Stimulated activated CD4-positive, alpha-beta T cell treated with anti-CD3 and anti-CD28 coated beads, Interleukin-12 subunit alpha, Interleukin-12 subunit beta, amount 100 ng/mL, for 4 hours (primary cell): ENCODE results near the gene SMAD3.
"Not testable (repeated sequence)": the region's sequence is repeated elsewhere in the genome, so short reads cannot be mapped to it uniquely, and the experiment has no call there.

Experiments used
- DNase-seq: peaks from one replicate; pipeline ENCODE4 v3.0.0-alpha.2; 2020

Gene SMAD3

DNA sequence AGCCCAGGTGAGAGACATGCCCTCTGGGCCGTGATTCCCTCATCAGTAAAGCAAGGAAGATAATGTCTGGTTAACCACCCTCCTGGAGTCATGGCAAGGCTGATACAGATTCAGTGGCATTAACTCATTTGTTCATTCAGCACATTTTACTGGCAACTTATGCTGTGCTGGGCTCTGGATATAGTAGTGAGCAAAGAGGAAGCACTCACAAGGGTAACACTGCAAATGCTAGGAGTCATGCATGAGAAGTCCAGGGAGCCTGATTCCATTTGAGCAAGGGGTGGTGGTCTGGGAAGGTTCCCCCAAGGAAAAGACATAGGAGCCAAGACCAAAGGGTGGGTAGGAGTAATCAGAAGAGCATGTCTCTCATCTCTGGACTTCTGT lies 50.2 kb downstream of the SMAD3 start:
- no peak for DNase-seq

DNA sequence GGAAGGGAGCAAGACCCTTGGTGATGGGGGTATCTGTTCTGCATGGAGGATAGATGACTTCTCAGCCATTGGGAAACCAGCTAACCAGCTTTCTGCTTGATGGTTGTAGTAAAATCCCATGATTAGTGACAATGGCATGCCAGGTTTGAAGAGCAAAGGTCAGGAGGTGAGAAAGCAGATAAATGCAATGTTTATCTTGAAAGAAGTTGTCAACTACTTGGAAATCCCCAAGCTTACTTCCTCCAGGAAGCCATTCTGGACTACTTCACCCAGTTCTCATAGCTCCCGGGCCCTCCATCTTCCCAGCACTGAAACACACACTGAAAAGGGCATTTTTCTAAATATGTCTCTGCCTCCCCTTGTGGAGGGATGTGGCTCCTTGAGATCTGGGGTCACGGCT lies 51.3 kb downstream of the SMAD3 start:
- DNase-seq: no peak

DNA sequence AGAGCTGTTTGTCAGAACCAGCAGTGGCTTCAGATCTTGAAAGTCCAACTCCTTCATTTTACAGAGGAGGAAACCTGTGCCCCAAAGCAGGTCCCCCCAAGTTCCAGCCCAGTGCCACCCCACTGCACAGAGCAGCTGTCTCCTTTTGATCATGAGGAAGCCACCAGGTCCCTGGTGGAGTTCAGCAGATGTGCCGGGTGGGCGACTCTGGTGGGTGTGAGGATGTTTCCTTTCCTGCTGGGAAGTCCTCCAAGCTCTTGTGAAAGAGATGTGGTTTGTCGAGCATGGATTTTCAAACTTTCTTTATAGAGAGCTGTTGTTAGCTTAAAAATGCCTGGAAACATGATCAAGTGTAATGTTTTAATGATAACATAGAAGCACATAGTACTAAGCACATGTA lies 52.0 kb downstream of the SMAD3 start:
- no peak for DNase-seq

DNA sequence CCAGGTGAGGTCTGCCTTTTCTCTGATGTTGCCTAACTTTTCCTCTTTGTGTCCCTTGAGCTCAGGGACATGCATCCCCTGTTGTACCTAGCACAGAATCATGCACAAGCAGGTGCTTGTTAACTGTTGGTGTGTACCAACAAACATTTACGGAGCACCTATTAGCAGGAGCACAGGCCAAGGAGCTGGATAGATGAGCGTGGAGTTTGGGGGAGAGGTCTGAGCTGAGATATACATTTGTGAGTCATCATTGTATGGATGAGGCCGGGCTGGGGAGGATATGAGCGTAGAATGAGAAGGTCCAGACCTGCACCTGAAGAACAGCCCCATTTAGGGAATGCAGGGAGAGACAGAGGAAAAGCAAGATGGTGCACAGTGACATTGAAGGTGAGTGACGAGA lies 53.4 kb downstream of the SMAD3 start:
- no peak for DNase-seq

DNA sequence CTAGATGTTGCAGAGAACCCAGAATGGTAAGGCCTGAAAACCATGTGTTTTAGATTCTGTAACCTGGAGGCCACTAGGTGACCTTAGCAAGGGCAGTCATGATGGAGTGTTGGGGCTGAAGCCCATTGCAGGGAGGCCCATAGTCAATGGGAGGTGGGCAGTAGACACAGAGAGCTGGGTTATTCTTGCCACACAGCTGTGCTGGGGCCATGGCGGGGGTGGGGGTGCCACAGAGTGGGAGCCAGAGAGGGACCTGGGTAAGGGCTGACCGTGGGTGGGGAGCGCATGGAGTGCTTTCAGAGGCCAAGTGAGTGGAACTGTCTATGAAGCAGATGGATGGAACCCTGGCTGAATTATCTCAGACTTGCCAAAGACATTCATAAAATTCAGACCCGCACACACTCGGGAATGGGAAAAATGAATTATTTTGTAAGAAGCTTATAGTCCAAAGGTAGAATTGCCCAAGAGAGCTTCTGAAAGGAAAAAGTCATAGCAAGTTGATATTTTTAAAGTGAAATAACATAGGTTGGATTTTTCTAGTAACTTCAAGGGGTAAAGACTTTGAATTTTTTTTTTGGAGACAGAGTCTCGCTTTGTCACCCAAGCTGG lies 53.9 kb downstream of the SMAD3 start:
- DNase-seq: no peak

DNA sequence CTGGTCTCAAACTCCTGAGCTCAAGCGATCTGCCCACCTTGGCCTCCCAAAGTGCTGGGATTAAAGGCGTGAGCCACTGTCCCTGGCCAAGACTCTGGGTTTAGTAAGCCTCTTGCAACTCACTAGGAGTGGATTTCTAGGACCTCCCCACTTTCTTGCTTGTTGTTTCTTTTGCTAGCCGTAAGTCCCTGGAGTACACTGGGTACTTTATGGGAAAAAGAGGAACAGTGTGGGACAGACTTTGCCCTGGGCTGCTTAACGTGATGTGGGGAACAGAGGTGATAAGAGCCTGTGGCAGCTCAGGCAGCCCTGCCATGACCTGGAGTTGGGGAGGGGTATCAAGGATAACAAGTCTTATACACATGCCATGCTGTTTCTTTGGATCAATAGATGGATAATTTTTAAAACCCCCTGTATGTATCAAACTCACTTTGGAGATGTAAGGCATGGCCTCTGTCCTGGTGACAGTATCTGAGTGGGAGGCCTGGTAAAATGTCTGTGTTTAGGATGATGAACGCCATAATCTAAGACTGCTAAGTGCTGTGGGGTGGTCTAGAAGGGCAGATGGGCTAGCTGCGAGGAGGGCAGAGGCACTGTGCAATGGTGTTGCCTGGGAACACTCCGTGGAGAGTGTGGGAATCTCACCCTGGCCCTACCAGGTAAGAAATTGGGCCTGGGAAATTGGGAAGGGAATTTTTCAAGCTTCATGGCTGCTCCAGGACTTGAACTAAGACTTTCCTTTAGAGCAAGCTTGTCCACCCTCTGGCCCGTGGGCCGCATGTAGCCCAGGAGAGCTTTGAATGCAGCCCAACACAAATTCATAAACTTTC lies 54.8 kb downstream of the SMAD3 start:
- DNase-seq: no peak

DNA sequence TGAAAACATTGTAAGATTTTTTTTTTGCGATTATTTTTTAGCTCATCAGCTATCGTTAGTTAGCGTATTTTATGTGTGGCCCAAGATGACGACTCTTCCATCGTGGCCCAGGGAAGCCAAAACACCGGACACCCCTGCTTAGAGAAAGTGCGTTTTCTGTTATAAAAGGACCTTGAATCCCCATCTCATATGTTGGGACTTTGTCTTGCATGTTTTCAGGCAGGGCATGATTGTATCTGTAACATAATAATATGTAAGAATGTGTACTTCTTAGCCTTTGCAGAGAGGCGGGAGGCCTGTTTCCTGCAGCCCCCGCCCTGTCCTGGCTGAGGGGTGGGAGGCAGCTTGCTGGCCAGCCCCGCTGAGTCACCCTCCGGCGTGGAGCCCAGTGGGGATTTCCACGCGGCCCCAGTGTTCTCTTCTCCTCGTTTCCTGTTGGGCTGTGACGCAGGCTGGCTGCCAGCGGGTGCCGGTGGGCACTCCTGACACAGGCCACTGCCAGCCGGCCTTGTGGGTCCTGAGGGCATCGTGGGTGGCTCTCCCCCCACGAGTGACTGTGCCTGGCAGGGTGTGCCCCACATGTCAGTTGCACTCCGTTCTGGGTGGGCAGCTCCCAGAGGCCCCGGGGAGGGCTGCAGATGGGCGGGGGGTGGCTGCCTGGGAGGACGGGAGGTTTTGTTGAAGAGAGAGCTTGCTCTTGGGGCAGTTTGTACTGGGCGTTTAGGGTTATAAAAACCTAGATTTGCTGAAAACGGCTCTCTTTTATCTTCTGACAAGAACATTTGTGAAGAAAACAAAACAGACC lies 55.6 kb downstream of the SMAD3 start:
- DNase-seq: peak; percentile 79

DNA sequence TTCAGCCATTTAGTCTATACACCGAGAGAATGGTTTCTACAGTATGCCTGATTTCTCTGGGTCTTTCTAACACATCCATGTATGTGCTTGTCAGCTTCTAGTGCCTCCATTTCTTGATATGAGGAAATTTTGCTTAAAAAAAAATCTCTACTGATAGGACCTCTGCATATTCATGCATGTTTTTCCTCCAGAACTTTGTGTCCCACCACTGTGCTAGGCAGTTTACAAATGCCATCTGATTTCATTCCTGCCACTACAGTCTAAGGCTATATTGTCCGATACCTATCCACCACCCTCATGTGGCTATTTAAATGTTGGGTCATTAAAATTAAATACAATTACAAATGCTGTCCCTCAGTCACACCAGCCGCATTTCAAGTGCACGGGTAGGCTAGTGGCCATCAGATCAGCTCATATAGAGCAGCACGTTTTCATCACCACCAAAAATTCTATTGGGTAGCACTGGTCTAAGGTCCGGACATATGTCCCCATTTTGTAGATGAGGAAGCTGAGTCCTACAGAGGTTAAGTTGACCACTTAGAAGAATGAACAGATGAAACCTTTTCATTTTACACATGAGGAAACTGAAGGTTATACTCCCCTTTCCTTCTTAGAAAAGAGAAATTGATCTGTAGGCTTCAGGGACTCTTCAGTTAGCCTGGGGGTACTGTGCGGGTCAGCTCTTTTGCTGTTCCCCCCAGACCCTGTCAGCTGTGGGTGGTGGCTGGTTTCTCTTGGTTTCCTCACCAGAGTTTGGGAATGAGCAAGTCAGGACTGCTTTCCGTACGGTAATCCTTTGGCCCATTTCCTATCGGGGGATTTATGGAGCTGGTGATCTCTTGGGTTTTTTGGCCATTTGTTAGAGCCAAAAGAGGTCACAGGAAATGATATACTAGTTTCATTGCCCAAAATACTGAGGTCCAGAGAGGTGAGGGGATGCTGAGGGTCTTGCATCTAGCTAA lies 56.5 kb downstream of the SMAD3 start:
- DNase-seq: no peak

DNA sequence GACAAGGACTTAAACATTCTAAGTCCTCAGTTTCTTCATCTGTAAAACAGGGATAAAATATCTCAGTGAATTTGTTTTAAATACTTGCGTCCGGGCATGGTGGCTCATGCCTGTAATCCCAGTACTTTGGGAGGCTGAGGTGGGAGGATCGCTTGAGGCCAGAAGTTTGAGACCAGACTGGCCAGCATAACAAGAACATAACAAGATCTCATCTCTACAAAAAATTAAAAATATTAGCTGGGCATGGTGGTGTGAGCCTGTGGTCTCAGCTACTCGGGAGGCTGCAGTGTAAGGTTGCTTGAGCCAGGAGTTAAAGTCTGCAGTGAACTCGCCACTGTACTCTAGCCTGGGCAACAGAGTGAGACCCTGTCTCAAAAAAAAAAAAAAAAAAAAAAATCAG lies 57.4 kb downstream of the SMAD3 start:
- not testable (repeated sequence) for DNase-seq

DNA sequence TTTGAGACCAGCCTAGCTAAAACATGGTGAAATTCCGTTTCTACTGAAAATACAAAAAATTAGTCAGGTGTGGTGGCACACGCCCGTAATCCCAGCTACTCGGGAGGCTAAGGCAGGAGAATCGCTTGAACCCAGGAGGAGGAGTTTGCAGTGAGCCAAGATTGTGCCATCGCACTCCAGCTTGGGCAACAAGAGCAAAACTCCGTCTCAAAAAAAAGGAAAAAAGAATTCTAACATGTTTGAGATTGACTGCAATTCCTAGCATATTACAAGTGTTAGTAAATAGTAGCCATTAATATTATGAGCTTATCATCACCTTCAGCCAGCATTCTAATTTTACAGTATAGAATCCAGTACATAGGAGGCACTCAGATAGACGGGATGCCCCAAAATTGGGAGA lies 57.9 kb downstream of the SMAD3 start:
- not testable (repeated sequence) for DNase-seq

DNA sequence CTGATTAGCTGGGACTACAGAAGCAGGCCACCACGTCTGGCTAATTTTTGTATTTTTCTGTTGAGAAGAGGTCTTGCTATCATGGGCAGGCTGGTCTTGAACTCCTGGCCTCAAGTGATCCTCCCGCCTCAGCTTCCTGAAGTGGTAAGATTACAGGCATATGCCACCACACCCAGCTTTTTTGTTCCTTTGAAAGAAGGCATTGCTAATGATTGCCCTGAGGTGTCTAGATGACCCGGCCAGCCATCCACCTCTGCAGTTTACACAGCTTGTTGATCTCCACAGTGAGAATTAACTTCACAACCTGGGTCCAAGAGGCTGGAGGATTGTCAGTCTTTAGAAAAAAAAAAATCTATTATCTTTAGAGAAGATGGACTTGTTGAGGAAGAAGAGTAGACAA lies 58.7 kb downstream of the SMAD3 start:
- DNase-seq: no peak

DNA sequence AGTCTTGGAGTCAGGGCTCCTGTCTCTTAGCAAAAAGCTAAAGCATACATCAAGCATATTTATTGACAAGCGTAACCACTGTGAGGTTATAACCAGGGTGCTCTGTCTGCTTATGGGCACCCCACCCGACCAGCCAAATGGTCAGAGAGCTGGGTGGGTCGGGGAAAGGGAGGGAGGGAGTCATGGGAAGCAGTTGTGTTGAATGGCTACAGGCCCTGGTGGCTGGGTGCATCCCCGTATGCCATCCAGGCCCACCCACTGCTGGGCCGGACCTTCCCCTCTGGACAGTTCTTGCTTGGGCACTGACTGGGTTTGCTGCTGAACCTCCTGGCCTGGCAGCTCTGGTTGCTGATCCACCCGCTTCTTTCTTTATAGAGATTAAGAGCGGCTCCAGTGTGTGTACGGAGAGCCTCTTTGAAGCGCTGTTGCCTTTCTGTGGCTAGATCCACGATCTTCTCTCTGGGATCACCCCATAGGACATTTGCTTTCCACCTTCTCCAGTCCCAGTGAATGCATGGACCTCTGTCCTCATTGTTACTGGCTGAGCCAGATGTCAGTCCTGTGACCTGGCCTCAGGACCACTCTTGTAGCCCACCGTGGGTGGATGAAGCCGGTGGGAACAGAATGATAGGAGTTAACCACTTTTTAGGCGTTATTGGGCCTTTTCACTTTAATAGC lies 59.6 kb downstream of the SMAD3 start:
- DNase-seq: no peak

DNA sequence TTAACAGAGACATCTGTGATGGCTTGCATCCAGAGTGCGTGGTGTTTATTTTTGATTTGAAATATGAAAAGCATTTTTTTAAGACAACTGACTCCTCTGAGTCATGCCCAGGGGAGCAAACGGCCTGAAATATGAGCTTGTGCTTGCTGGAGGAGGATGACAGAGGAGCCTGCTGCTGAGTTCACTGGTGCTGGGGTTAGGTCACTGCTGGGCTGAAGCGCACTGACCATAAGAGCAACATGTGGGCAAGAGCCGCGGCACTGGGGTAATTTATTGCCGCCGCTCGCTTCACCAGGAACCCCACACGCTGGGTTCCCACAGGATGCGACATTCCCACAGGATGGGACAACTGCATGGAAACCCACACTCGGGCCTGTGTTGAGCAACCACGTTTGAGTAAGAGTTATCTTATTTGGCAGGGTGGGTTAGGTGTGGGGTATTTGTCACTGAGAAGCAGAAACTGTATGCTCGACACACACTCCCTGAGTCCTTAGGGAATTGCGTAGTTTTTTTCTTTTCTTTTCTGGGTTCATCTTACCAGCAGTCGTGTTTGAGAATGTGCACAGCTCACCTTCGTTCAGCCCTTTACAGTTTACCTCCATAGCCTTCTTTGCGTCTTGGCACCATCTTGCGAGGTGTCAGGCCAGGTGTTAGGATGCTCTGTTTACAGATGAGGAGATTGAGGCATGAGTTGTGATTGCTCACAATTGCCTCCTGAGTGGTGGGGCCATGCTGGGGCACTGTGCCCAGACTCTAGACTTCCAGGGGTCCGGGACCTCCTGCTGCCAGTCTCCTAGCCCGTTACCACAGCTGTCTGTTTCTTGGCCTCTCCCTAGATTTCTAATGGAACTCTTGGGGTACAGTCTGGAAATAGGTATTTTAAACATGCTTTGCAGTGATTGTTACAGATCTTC lies 60.4 kb downstream of the SMAD3 start:
- DNase-seq: no peak

DNA sequence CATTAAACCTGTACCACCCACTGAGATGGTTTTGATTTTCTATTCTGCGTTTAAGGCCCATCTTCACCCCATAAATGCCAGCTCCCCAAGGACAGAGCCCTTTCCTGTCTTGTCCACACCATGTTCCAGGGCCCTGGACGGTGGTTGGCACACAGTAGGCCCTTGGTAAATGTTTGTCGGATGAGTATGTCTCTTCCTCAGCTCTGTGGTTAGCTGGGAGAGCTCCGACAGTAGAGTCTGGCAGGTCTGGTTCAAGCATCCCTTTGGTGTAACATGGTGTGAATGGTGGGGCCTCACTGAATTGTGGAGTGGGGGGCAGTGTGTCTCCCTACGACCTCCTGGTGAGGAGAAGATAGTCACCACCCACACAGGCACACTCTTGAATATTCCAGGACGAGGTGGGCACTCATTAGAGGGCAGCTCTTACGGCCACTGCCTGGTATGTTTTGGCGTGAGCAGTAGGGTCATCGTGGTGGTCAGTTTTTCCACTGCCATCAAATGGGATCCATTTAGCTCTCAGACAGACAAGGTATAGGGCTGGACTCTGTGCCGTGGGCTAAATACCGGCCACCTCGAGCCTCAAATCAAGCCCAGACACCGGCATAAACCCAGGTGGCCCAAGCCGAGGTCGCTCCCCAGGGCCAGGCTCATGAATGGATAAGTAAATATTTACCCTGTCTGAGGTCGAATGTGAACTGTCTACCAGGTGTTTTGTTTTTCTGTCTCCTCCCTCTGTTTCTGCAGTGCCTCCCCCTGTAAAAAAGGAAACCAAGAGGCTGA lies 61.3 kb downstream of the SMAD3 start:
- DNase-seq: no peak

DNA sequence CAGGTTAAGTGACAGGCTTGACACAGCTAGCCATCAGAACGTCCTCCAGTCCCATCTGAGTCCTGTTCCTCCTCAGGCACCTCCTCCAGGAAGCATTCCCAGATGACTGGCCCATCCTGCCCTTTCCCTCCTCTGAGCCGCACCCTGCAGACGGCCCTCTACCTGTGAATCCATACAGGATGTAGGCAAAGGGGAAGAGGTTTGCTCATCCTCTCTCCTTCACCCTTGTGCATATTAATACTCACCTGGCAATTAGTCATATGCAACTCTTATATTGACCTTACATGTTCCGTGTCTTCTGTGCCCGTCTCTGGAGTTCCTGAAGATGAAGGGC lies 61.9 kb downstream of the SMAD3 start:
- DNase-seq: no peak

DNA sequence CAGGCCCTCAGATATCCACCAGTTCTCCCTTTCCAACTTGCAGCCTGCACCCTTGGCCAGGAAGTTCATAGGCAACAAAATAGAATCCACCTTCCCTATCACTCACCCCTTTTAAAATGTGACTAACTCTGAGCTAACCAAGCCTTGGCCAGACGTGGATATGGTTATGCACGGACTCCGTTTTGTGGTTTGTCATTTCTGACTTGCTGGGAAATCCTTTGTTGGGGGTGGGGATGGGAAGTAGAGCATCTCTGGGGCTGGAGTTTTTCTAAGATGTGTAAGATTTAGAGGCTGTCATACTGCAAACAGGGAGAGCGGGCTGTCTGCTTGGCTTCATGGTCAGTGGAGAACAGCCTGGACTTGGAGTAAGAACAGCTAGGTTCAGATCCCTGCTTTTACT lies 62.6 kb downstream of the SMAD3 start:
- DNase-seq: no peak

DNA sequence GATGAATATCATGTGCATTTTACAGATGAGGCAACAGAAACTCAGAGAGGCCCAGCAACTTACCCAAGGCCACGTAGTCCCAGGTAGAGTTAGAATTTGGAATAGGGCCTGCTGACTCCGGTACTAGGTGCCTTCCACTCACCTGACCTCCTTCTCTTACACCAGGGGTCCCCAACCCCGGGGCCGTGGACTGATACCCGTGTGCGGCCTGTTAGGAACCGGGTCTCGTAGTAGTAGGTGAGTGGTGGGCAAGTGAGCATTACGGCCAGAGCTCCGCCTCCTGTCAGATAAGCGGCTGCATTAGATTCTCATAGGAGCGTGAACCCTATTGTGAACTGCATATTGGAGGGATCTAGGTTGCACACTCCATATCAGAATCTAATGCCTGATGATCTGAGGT lies 64.8 kb downstream of the SMAD3 start:
- no peak for DNase-seq

DNA sequence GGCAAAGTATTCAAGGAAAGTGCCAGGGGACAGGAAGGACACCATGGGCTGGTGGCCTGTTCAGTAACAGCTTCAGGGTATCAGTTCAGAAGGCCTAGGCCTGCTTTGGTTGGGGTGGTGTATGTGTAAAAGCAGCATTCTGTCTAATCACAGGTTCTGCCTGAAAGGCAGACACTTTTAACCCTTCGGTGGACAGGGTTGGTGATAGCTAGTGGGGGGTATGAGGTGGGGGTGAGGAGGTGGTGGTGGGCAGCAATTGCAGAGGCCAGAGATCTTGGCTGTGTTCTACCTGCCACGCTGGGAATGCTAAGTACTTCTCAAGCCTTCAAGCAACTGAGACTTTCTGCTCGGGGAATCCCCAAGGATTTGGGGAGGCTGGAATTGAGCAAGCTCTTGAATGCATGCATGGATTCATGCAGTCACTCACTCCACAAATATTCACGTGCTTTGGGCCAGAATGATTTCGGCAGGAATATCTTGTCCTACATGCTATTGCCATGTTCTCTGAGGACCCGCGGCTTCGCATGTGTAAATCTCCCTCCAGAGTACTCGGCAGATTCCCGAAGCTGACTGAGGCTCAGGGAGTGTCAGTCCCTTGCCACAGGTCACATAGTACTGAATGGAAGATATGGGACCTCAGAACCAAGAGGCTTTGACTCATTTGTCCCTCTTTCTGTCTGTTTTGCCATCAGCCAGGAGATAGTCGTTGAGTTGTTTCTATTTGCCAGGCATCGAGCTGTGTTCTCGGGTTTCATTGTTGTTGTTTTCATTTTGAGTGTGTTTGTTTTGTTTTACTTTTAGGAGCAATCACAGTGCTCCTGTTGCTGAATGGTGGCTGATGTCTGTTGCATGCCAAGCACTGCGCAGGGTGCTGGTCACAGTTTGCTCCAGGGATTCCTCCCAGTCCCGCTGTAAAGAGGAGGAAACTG lies 65.5 kb downstream of the SMAD3 start:
- DNase-seq: no peak

DNA sequence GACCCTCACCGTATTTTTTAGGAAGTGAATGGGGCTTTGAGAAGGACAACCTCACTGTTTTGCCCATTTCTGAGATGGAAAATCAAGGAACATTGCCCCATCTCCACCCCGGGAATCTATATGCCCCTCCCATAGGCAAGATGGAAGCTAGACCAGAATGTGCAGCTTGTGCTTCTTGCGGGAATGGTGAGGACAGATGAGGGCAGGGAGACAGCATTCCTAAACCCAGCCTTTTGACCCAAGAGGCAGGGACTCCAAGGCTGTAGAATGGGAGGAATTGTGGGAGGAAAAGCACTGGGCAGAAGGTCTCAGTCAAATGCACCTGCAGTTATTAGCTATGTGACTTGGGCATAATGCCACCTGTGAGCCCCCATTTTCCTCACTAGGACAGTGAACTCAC lies 66.9 kb downstream of the SMAD3 start:
- DNase-seq: no peak
